RWPE2 (cell line): ENCODE measurements around the gene LSM14B.

Experiments used
- ATAC-seq: fragments of 200-7000 bp; cut with Tn5 transposase; 3 replicates; pipeline ENCODE4 v1.9.1; 2021; ENCODE audit warnings: low read depth
- DNase-seq: peaks from one replicate; pipeline ENCODE4 v3.0.0-alpha.2; 2020; ENCODE audit warnings: low spot score
- H3K27ac ChIP-seq: fragments of 450-650 bp; 2 replicates; pipeline ENCODE4 v1.5.1; 2017; ENCODE audit warnings: mild to moderate bottlenecking; ENCODE audit not compliant: poor library complexity, severe bottlenecking
- H3K27me3 ChIP-seq: fragments of 250-450 bp; sonication (Bioruptor Pico); 2 replicates; pipeline ENCODE4 v1.5.1; 2021; ENCODE audit warnings: mild to moderate bottlenecking, moderate library complexity; ENCODE audit not compliant: insufficient read depth, poor library complexity, severe bottlenecking
- H3K36me3 ChIP-seq: fragments of 250-450 bp; sonication (Bioruptor Pico); 2 replicates; pipeline ENCODE4 v1.5.1; 2020; ENCODE audit warnings: low read depth, mild to moderate bottlenecking, moderate library complexity
- H3K4me1 ChIP-seq: fragments of 250-450 bp; sonication (Bioruptor Pico); 2 replicates; pipeline ENCODE4 v1.5.1; 2021; ENCODE audit warnings: mild to moderate bottlenecking, moderate library complexity; ENCODE audit not compliant: insufficient read depth, poor library complexity, severe bottlenecking
- H3K4me3 ChIP-seq: fragments of 250-450 bp; sonication (Bioruptor Pico); 2 replicates; pipeline ENCODE4 v1.5.1; 2021; ENCODE audit warnings: mild to moderate bottlenecking, moderate library complexity; ENCODE audit not compliant: severe bottlenecking
- H3K9me3 ChIP-seq: fragments of 250-450 bp; sonication (Bioruptor Pico); 2 replicates; pipeline ENCODE4 v1.5.1; 2021; ENCODE audit warnings: mild to moderate bottlenecking, moderate library complexity; ENCODE audit not compliant: severe bottlenecking
- TF ChIP-seq, protein P1 (sequence below): fragments of 450-650 bp; IDR thresholded peaks from one replicate; pipeline ENCODE4 v1.5.1; 2017; ENCODE audit warnings: mild to moderate bottlenecking, moderate library complexity; ENCODE audit not compliant: poor library complexity, severe bottlenecking

Gene LSM14B

DNA sequence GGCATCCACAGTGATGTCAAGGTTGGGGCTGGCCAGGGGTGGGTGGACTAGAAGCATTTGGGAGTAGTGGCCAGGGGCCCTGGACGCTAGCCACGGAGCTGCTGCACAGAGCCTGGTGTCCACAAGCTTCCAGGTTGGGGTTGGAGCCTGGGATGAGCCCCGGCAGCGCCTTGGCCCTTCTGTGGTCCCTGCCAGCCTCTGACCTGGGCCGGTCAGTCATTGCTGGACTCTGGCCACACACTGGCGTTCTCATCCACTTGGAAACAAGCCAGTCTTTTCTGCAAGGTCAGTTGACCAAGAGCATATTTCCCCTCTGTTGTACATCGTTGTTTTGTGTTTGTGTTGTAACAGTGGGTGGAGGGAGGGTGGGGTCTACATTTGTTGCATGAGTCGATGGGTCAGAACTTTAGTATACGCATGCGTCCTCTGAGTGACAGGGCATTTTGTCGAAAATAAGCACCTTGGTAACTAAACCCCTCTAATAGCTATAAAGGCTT is 12.5 kb downstream of the LSM14B start:
- ATAC-seq (no peak), DNase-seq (no peak)
- Histone ChIP-seq H3K9me3 (no peaks in the 10 kb centered on the region), H3K36me3 (peaks cover 97% of the 10 kb centered on the region), H3K27ac (no peak overlapping the region), H3K4me1 (no peaks in the 10 kb centered on the region), H3K27me3 (no peaks in the 10 kb centered on the region), H3K4me3 (no peak overlapping the region)
- TF ChIP-seq, protein P1, sequence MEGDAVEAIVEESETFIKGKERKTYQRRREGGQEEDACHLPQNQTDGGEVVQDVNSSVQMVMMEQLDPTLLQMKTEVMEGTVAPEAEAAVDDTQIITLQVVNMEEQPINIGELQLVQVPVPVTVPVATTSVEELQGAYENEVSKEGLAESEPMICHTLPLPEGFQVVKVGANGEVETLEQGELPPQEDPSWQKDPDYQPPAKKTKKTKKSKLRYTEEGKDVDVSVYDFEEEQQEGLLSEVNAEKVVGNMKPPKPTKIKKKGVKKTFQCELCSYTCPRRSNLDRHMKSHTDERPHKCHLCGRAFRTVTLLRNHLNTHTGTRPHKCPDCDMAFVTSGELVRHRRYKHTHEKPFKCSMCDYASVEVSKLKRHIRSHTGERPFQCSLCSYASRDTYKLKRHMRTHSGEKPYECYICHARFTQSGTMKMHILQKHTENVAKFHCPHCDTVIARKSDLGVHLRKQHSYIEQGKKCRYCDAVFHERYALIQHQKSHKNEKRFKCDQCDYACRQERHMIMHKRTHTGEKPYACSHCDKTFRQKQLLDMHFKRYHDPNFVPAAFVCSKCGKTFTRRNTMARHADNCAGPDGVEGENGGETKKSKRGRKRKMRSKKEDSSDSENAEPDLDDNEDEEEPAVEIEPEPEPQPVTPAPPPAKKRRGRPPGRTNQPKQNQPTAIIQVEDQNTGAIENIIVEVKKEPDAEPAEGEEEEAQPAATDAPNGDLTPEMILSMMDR: no peak

DNA sequence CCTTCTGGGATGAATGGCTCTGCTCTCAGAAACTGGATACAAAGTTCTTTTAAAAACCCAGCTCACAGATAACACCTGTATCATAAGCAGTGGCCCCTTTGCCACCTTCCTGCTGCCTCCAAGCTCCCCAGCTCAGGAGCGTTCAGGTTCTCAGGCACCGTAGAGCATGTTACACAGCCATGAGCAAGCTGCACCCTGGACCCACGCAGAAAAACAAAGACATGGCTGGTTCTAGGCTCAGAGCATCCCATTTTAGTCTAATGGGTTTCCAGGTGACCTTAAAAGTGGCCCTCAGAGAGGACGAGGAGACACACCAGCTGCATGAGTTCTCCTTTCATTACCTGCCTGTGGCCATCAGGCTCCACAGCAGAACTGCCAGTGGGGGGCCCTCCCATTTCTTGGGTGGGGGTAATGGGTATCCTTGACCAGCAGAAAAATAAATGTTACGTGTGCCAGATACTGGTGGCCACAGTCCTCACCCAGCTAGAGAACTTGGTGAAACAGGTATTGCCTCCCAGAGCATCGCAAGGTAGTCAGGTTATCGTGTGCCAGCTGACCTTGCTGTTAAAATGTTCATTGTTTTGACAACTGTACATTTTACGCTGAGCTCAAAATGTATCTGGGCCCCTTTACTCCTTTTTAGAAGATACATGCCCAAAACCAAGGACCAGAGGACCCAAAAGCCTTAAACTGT is 13.4 kb downstream of the LSM14B start:
- Histone ChIP-seq H3K27me3 (no peaks in the 10 kb centered on the region), H3K36me3 (peaks cover 97% of the 10 kb centered on the region), H3K4me3 (no peak overlapping the region), H3K27ac (no peak overlapping the region), H3K9me3 (no peaks in the 10 kb centered on the region), H3K4me1 (no peaks in the 10 kb centered on the region)
- 0 out of 3 replicates have a peak, but pooled peaks have one; percentile 1 for ATAC-seq
- TF ChIP-seq, protein P1: no peak
- no peak for DNase-seq

DNA sequence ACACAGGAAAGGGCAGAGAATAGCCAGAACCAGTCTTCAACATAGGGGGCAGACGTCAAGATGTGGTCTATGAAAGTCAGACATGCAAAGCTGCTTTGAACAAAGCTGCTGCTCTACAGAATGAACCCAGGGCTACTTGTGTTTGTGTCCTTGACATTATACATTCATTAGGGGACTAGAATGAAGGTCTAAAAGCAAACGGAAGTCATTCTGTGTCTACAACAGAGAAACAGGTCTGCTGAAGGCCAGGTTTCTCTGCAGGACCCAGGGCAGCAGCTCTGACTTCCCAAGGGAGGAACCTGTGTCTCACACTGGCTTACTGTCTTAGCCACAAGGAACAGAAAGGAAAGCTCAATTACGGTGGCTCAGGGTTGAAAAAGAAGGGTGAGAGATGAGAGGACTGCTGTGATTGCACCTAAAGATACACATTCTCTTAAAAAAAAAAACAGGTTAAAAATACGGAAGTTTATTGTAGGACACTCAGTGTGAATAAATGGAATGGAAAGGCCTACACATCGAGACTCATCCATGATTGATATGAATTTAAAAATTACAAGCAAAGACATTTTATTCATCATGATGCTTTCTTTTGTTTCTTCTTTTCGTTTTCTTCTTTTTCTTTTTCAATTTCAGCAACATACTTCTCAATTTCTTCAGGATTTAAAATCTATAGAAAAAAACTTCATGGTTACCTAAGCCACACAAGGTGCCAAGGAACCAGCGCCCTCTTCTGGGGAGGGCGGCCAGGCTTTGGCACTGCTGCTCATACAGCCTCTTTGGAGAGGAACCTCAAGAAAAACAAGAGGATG is 14.2 kb downstream of the LSM14B start:
- Histone ChIP-seq H3K27ac (no peak overlapping the region), H3K36me3 (peaks cover 97% of the 10 kb centered on the region), H3K27me3 (no peaks in the 10 kb centered on the region), H3K4me3 (no peak overlapping the region), H3K4me1 (peaks cover 3% of the 10 kb centered on the region), H3K9me3 (no peaks in the 10 kb centered on the region)
- ATAC-seq (peak; percentile 51), DNase-seq (no peak)
- TF ChIP-seq, protein P1: peak; percentile 99

DNA sequence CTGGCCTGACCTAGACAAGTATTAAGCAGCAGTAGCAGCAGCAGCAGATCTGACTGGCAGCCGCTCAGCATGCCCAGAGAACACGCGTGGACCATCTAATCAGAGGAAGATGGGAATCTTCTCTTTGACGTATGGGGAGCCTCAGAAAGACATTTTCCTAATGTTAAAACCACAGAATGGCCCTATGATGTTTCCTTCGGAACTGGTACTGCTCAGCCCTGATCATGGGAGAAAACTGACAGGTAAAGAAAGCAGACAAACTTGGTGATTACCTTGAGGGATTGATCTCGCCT is 14.8 kb downstream of the LSM14B start:
- H3K27me3 ChIP-seq: no peaks in the 10 kb centered on the region

More for the DNA sequence above, 14.8 kb downstream of the LSM14B start:
- DNase-seq (no peak), ATAC-seq (no peak; the same call in 2 of the 3 replicates)
- Histone ChIP-seq H3K4me3 (no peak overlapping the region), H3K4me1 (peaks cover 5% of the 10 kb centered on the region), H3K36me3 (peaks cover 95% of the 10 kb centered on the region), H3K9me3 (no peaks in the 10 kb centered on the region), H3K27ac (no peak overlapping the region)
- TF ChIP-seq, protein P1: peak; percentile 87
